ENCODE measurements around the gene THAP2. TPM values are rescaled to one million over a fixed set of nuclear protein-coding genes. Genes with fewer than 3 reads are reported as not detected.

The THAP2 gene
- total and polyA plus RNA-seq, 2 donors (not counting 3 experiments of a cell fraction or from before 2014, with no cell fraction given): 1.4 to 4.4 TPM

DNA sequence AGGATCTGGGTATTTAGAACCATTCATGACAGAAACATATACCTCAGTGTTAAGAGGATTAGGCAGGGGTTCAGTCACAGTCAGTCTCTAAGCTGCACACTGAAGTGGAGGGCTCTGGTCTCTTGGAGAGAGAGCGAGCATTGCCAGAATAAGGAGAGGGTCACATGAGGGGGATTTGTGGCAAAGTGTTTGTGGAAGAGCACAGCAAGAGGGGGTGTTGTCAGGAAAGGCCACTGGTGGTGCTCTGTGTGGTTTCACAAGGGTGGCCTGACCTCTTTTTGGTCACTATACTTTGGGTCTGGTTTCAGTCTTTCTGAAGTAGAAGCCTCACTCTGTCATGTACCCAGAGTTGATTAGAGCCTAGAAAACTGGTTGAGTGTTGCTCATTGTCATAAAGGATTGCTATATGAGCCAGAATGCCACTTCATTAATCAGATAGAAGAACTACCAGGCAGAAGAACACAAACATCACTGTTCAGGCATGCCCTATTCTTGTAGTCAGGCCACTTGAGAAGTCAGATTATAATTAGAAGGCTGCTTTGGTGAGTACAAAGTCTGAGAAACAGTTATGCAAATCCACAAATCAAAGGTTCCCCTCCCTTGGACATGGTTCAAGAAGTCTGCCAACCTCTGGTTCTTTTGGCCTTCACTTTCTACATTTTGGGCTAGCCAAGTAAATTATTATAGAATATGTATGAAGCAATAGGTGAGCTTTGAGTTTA lies 30.2 kb downstream of the THAP2 start:
- no peaks in the 10 kb centered on the region for H4K20me1 ChIP-seq (replicated peaks; ENCODE audit: control insufficient read depth, extremely low read depth, insufficient read depth, low read length)
- dilution Hi-C loops (cut with MboI; ENCODE audit: extremely low pct_ligation_motif_present, low sequenced_read_pairs) (no loop called here), intact Hi-C loops (cut with micrococcal nuclease) (no loop called here)
- TF ChIP-seq, protein P1, sequence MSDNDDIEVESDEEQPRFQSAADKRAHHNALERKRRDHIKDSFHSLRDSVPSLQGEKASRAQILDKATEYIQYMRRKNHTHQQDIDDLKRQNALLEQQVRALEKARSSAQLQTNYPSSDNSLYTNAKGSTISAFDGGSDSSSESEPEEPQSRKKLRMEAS (IDR thresholded peaks at IDR 0.05; ENCODE audit: insufficient read depth, insufficient read length): no peak
- TF ChIP-seq FOS (IDR thresholded peaks at IDR 0.05; ENCODE audit: borderline replicate concordance, insufficient read depth, low read length) (no peak), POLR2AphosphoS5 (IDR thresholded peaks at IDR 0.05; ENCODE audit: insufficient read depth, low read depth, low read length) (no peak), EZH2 (IDR thresholded peaks at IDR 0.05; ENCODE audit: borderline replicate concordance, low read depth, low read length, severe bottlenecking) (no peak), POLR2A (IDR thresholded peaks at IDR 0.05; ENCODE audit: low read depth, low read length) (no peak), MYC (IDR thresholded peaks at IDR 0.05; ENCODE audit: low read depth, low read length) (no peak), JUN (IDR thresholded peaks at IDR 0.05; ENCODE audit: borderline replicate concordance, insufficient read depth, insufficient read length, low read depth) (no peak), GATA2 (IDR thresholded peaks at IDR 0.05; ENCODE audit: insufficient read depth, insufficient read length, low read depth, low read length) (no peak)
- TF ChIP-seq, protein P2, sequence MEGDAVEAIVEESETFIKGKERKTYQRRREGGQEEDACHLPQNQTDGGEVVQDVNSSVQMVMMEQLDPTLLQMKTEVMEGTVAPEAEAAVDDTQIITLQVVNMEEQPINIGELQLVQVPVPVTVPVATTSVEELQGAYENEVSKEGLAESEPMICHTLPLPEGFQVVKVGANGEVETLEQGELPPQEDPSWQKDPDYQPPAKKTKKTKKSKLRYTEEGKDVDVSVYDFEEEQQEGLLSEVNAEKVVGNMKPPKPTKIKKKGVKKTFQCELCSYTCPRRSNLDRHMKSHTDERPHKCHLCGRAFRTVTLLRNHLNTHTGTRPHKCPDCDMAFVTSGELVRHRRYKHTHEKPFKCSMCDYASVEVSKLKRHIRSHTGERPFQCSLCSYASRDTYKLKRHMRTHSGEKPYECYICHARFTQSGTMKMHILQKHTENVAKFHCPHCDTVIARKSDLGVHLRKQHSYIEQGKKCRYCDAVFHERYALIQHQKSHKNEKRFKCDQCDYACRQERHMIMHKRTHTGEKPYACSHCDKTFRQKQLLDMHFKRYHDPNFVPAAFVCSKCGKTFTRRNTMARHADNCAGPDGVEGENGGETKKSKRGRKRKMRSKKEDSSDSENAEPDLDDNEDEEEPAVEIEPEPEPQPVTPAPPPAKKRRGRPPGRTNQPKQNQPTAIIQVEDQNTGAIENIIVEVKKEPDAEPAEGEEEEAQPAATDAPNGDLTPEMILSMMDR (IDR thresholded peaks at IDR 0.05; ENCODE audit: extremely low read depth in 1 of 2, insufficient read depth in 1 of 2, low read depth in 1 of 2, low read length in 2 of 2): no peak
- no peaks in the 10 kb centered on the region for H3K9me1 ChIP-seq (replicated peaks; ENCODE audit: control insufficient read depth, extremely low read depth, insufficient read depth, low read length)
- no peak overlapping the region for H2AFZ ChIP-seq (ENCODE audit: low read depth, low read length)
- no peaks in the 10 kb centered on the region for H3K9me3 ChIP-seq (replicated peaks; ENCODE audit: control insufficient read depth, insufficient read depth, low read length)
- FAIRE-seq (no peak), DNase-seq (ENCODE audit: low read depth, low spot score) (no peak)
- H3K79me2 ChIP-seq (ENCODE audit: control insufficient read depth, insufficient read depth, low read length): no peaks in the 10 kb centered on the region
- no peaks in the 10 kb centered on the region for H3K27me3 ChIP-seq (ENCODE audit: control insufficient read depth in 2 of 2, insufficient read depth in 2 of 2, low read length in 2 of 2)
- no peaks in the 10 kb centered on the region for H3K4me1 ChIP-seq (ENCODE audit: control insufficient read depth, extremely low read depth, insufficient read depth, low read length)
- H3K9ac ChIP-seq (replicated peaks; ENCODE audit: extremely low read depth, insufficient read depth, low read length): no peak overlapping the region
- CTCF ChIA-PET: interaction anchor here (0.9 kb wide), 1 partner anchor 53 kb away, joined by 3 read pairs; no protein-coding TSS in a partner anchor
- H3K4me3 ChIP-seq (replicated peaks in 1 of 3; ENCODE audit: insufficient read depth in 1 of 3, low read depth in 1 of 3, low read length in 3 of 3): no peak overlapping the region
- H3K36me3 ChIP-seq (ENCODE audit: control insufficient read depth in 2 of 2, extremely low read depth in 1 of 2, insufficient read depth in 2 of 2, low read length in 2 of 2): peaks cover 0 to 3% of the 10 kb centered on the region in 2 experiments
- no peak overlapping the region for H3K27ac ChIP-seq (ENCODE audit: insufficient read depth, low read depth, low read length)
- BruUV-seq (replicated peaks): no TSS peak
- no peak overlapping the region for H3K4me2 ChIP-seq (ENCODE audit: insufficient read depth, low read length)
- POLR2A ChIA-PET: no interaction called here

Data from endothelial cell of umbilical vein (primary cell).